A549 (cell line): ENCODE measurements around the gene CLMN. TPM values are rescaled to one million over a fixed set of nuclear protein-coding genes. Genes with fewer than 3 reads are reported as not detected.

Experiments used
- ATAC-seq, 2 experiments: fragments of 200-7000 bp in 1 of 2; fragments of >200 bp in 1 of 2; cut with Nextera tagmentation in 1 of 2; cut with Tn5 transposase in 1 of 2; 3 replicates each; pipeline versions ENCODE4 v1.8.0 to v1.9.1; 2018 to 2020; ENCODE audit warnings: mild to moderate bottlenecking in 1 of 2, moderate library complexity in 1 of 2
- CTCF ChIA-PET: fragments of 300-600 bp; sonication (Branson Sonifier 250); formaldehyde crosslinking; extraction: SDS; loops from one replicate; lab custom pipeline; 2021; ENCODE audit warnings: antibody characterized with exemption, inconsistent platforms; lab: Yijun Ruan, JAX
- POLR2A ChIA-PET: fragments of 350-600 bp; formaldehyde crosslinking; extraction: SDS; loops from one replicate; lab custom pipeline; 2021; ENCODE audit warnings: antibody characterized with exemption, inconsistent platforms; lab: Yijun Ruan, JAX
- DNase-seq, 2 experiments: peaks; one replicate each; pipeline versions ENCODE4 v3.0.0 to v3.0.0-alpha.2; 2011 to 2016; ENCODE audit warnings: low read depth in 1 of 2, low spot score in 1 of 2
- FAIRE-seq: peaks from 2 replicates; lab custom pipeline; 2011; peaks lifted over from hg19 to GRCh38; lab: Jason Lieb, UNC
- H3K27ac ChIP-seq, 2 experiments: fragments of >200 bp; sonication (Bioruptor Twin); formaldehyde crosslinking; 3 replicates each; pipeline ENCODE4 v1.5.1; 2016 to 2017
- H3K4me1 ChIP-seq: fragments of >200 bp; sonication (Bioruptor Twin); formaldehyde crosslinking; 3 replicates; pipeline ENCODE4 v1.6.1; 2016
- H3K4me2 ChIP-seq: fragments of >200 bp; sonication (Bioruptor Twin); formaldehyde crosslinking; 3 replicates; pipeline ENCODE4 v1.6.1; 2016
- H3K4me3 ChIP-seq: fragments of >200 bp; sonication (Bioruptor Twin); formaldehyde crosslinking; 3 replicates; pipeline ENCODE4 v1.5.1; 2016
- H3K9me3 ChIP-seq: fragments of >200 bp; sonication (Bioruptor Twin); formaldehyde crosslinking; 3 replicates; pipeline ENCODE4 v1.6.1; 2016
- CBX2 ChIP-seq: fragments of 200-600 bp; sonication (generic); IDR thresholded peaks from 2 replicates; pipeline ENCODE4 v1.6.1; 2016; ENCODE audit warnings: low read depth, mild to moderate bottlenecking, borderline replicate concordance
- CEBPB ChIP-seq, 2 experiments: fragments of >200 bp in 1 of 2; sonication (Bioruptor Twin) in 1 of 2; formaldehyde crosslinking in 1 of 2; IDR thresholded peaks; 2 replicates each; pipeline ENCODE4 v1.6.1; 2012 to 2016
- ELK1 ChIP-seq: fragments of 150-350 bp; IDR thresholded peaks from 2 replicates; pipeline ENCODE4 v1.6.1; 2014; ENCODE audit warnings: low read depth, mild to moderate bottlenecking, low read length
- FOSL2 ChIP-seq, 2 experiments: fragments of 450-650 bp in 1 of 2; fragments of >200 bp in 1 of 2; sonication (Bioruptor Twin) in 1 of 2; formaldehyde crosslinking; IDR thresholded peaks; 2 replicates each; pipeline versions ENCODE4 v1.5.0 to v1.6.1; 2016 to 2020; ENCODE audit warnings: mild to moderate bottlenecking in 1 of 2, moderate library complexity in 1 of 2
- HOXA7 ChIP-seq: fragments of 250-450 bp; sonication (Bioruptor Pico); IDR thresholded peaks from 2 replicates; pipeline ENCODE4 v1.5.0; 2020; ENCODE audit warnings: mild to moderate bottlenecking, moderate library complexity
- HOXB13 ChIP-seq: fragments of 250-450 bp; sonication (Bioruptor Pico); IDR thresholded peaks from 2 replicates; pipeline ENCODE4 v1.5.0; 2020; ENCODE audit warnings: low read depth, mild to moderate bottlenecking, moderate library complexity
- JUN ChIP-seq, 2 experiments: fragments of >200 bp; sonication (Bioruptor Twin); formaldehyde crosslinking; IDR thresholded peaks; 2 replicates in 1 of 2; 3 replicates in 1 of 2; pipeline ENCODE4 v1.6.1; 2016 to 2017
- KDM1A ChIP-seq: fragments of 200-600 bp; sonication (generic); IDR thresholded peaks from 2 replicates; pipeline ENCODE4 v1.6.1; 2016; ENCODE audit warnings: low read depth, mild to moderate bottlenecking
- MAZ ChIP-seq: fragments of 150-350 bp; IDR thresholded peaks from 2 replicates; pipeline ENCODE4 v1.6.1; 2014; ENCODE audit warnings: antibody characterized with exemption, low read depth, low read length, borderline replicate concordance
- POLR2A ChIP-seq: IDR thresholded peaks from 2 replicates; pipeline ENCODE4 v1.6.1; 2012; ENCODE audit warnings: mild to moderate bottlenecking, low read length
- POLR2AphosphoS2 ChIP-seq: conservative IDR thresholded peaks from 2 replicates; pipeline ENCODE4 v1.6.1; 2012; ENCODE audit warnings: low read length, improper control_type of control experiment, inconsistent platforms
- RARB ChIP-seq: fragments of 250-450 bp; sonication (Bioruptor Pico); IDR thresholded peaks from 2 replicates; pipeline ENCODE4 v1.8.0; 2021; ENCODE audit warnings: mild to moderate bottlenecking, moderate library complexity
- RCOR1 ChIP-seq: fragments of 150-350 bp; IDR thresholded peaks from 2 replicates; pipeline ENCODE4 v1.6.1; 2014; ENCODE audit warnings: antibody characterized with exemption, low read length, low read depth
- REST ChIP-seq: fragments of 200-600 bp; sonication (generic); IDR thresholded peaks from 2 replicates; pipeline ENCODE4 v1.6.1; 2016; ENCODE audit warnings: antibody characterized with exemption, mild to moderate bottlenecking, moderate library complexity
- RFX5 ChIP-seq: fragments of 450-650 bp; IDR thresholded peaks from 2 replicates; pipeline ENCODE4 v1.7.1; 2014; ENCODE audit warnings: antibody characterized with exemption, mild to moderate bottlenecking, moderate library complexity
- TFCP2L1 ChIP-seq: fragments of 250-450 bp; sonication (Bioruptor Pico); IDR thresholded peaks from 2 replicates; pipeline ENCODE4 v1.5.0; 2021; ENCODE audit warnings: mild to moderate bottlenecking
- ZC3H11A ChIP-seq: fragments of 450-650 bp; IDR thresholded peaks from 2 replicates; pipeline ENCODE4 v1.6.1; 2014; ENCODE audit warnings: antibody characterized with exemption, mild to moderate bottlenecking
- ZFP36 ChIP-seq: fragments of 450-650 bp; IDR thresholded peaks from 2 replicates; pipeline ENCODE4 v1.6.1; 2014; ENCODE audit warnings: borderline replicate concordance; ENCODE audit not compliant: partially characterized antibody
- ZSCAN20 ChIP-seq: fragments of 250-450 bp; sonication (Bioruptor Pico); IDR thresholded peaks from 2 replicates; pipeline ENCODE4 v1.8.0; 2022; ENCODE audit warnings: mild to moderate bottlenecking, moderate library complexity
- WGBS: methylation state at CpG from one replicate; pipeline ENCODE4 v1.1.6; 2017; ENCODE audit errors: missing lambda C conversion rate; 5-methylcytosine and 5-hydroxymethylcytosine counted together
- polyA plus RNA-seq, 4 experiments: library from polyadenylated mRNA; depleted of rRNA in 3 of 4; stranded (reverse); fragments of >200 nt; fragmentation: RNase III in 1 of 4; extraction: RNeasy Plus Mini Kit Qiagen cat#74134 plus additional on column Dnase treatment in 1 of 4; gene quantifications; 2 replicates in 3 of 4; 3 replicates in 1 of 4; pipeline ENCODE4 v1.2.3, GENCODE V29; 2011 to 2017
- TF ChIP-seq, protein P1 (sequence below): IDR thresholded peaks from 2 replicates; pipeline ENCODE4 v1.6.1; 2012
- TF ChIP-seq, protein P2 (sequence below): fragments of 250-450 bp; sonication (Bioruptor Pico); IDR thresholded peaks from 2 replicates; pipeline ENCODE4 v1.5.0; 2021; ENCODE audit warnings: mild to moderate bottlenecking, moderate library complexity, borderline replicate concordance
- TF ChIP-seq, protein P3 (sequence below): fragments of >200 bp; sonication (Bioruptor Twin); formaldehyde crosslinking; IDR thresholded peaks from 3 replicates; pipeline ENCODE4 v1.6.1; 2016

CLMN gene
- polyA plus RNA-seq, 2 of the 4 experiments (the other 2 are of a cell fraction): 2.9 to 10.6 TPM

DNA sequence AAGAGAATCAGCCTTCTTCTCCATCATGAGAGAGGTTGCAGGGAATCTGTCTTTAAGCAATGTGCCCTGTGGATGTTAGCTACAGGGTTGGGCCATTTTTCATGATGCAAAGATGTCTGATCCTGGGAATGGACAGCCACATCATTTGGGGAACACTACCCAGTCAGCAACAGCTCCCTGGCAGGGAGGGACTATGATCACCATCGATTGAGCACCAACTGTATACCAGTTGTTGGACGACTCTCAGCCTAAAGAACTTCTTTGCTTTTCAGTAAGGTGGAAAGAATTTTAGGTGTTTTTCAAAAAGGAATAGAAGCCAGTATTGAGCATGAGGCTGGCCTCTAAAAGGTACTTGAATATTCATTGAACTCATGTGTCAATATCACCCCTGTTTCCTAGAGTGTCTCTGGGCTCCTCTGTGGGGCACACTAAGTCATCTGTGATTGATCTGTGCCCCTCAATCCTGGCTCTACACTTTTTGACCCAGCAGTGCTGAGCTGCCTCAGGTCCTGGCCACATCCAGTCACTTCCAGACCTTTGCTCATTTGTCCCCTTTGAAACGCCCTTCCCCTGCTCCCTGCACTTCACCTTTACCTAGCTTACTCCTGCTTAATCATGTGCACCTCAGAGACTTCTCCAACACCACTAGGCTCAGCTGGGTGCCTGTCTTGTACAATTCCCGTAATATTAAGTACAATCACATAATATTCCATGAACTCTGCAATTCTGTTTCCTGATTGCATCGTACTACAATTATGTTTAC is 2.2 kb upstream of the CLMN start:
- H3K27ac ChIP-seq: peak overlapping the region; percentile 53 to 98; a peak in 5 of 6 replicates
- WGBS: 75% methylated on average over 5 of the region's 5 CpGs
- peak overlapping the region; percentile 25; the same call in 2 of the 3 replicates for H3K4me2 ChIP-seq
- peaks cover 38% of the 10 kb centered on the region for H3K4me1 ChIP-seq
- ChIA-PET POLR2A (no interaction called here), CTCF (interaction anchor here (0.8 to 1.1 kb wide), 3 partner anchors 10 to 105 kb away, joined by 3 to 4 read pairs (median 3); no protein-coding TSS in a partner anchor)
- H3K9me3 ChIP-seq: no peaks in the 10 kb centered on the region
- peak; percentile 13 for FAIRE-seq
- no peak for ATAC-seq
- H3K4me3 ChIP-seq: no peak overlapping the region
- TF ChIP-seq CBX2 (no peak), MAZ (no peak), ZSCAN20 (no peak), JUN (IDR thresholded peaks at IDR 0.05) (no peak), ELK1 (no peak), HOXA7 (CRISPR knock-in tag) (no peak)
- TF ChIP-seq, protein P1, sequence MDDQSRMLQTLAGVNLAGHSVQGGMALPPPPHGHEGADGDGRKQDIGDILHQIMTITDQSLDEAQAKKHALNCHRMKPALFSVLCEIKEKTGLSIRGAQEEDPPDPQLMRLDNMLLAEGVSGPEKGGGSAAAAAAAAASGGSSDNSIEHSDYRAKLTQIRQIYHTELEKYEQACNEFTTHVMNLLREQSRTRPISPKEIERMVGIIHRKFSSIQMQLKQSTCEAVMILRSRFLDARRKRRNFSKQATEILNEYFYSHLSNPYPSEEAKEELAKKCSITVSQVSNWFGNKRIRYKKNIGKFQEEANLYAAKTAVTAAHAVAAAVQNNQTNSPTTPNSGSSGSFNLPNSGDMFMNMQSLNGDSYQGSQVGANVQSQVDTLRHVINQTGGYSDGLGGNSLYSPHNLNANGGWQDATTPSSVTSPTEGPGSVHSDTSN: no peak
- DNase-seq: no peak

GRCh38 chr14:95320955-95321600 is 1.4 kb upstream of the CLMN start:
- no peaks in the 10 kb centered on the region for H3K9me3 ChIP-seq
- no peak overlapping the region for H3K4me3 ChIP-seq
- WGBS: 94% methylated on average over 8 of the region's 8 CpGs
- H3K27ac ChIP-seq: peak overlapping the region; percentile 53 to 98; a peak in 5 of 6 replicates
- H3K4me2 ChIP-seq: no peak overlapping the region
- DNase-seq (no peak), ATAC-seq (no peak), FAIRE-seq (no peak)
- CTCF ChIA-PET: interaction anchor here (0.8 to 1.1 kb wide), 2 partner anchors 10 to 25 kb away, joined by 3 read pairs; no protein-coding TSS in a partner anchor
- POLR2A ChIA-PET: no interaction called here
- H3K4me1 ChIP-seq: peaks cover 38% of the 10 kb centered on the region
- TF ChIP-seq RCOR1: no peak
- no peak for TF ChIP-seq RFX5
- no peak for TF ChIP-seq REST
- TF ChIP-seq, protein P2, sequence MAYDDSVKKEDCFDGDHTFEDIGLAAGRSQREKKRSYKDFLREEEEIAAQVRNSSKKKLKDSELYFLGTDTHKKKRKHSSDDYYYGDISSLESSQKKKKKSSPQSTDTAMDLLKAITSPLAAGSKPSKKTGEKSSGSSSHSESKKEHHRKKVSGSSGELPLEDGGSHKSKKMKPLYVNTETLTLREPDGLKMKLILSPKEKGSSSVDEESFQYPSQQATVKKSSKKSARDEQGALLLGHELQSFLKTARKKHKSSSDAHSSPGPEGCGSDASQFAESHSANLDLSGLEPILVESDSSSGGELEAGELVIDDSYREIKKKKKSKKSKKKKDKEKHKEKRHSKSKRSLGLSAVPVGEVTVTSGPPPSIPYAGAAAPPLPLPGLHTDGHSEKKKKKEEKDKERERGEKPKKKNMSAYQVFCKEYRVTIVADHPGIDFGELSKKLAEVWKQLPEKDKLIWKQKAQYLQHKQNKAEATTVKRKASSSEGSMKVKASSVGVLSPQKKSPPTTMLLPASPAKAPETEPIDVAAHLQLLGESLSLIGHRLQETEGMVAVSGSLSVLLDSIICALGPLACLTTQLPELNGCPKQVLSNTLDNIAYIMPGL (CRISPR knock-in tag): no peak
- no peak for TF ChIP-seq POLR2AphosphoS2
- TF ChIP-seq CEBPB (IDR thresholded peaks at IDR 0.05): no peak
- no peak for TF ChIP-seq RARB (CRISPR knock-in tag)
- no peak for TF ChIP-seq ELK1
- TF ChIP-seq, protein P1: no peak
- no peak for TF ChIP-seq ZC3H11A
- no peak for TF ChIP-seq HOXB13 (CRISPR knock-in tag)
- TF ChIP-seq, protein P3, sequence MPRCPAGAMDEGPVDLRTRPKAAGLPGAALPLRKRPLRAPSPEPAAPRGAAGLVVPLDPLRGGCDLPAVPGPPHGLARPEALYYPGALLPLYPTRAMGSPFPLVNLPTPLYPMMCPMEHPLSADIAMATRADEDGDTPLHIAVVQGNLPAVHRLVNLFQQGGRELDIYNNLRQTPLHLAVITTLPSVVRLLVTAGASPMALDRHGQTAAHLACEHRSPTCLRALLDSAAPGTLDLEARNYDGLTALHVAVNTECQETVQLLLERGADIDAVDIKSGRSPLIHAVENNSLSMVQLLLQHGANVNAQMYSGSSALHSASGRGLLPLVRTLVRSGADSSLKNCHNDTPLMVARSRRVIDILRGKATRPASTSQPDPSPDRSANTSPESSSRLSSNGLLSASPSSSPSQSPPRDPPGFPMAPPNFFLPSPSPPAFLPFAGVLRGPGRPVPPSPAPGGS: no peak
- TF ChIP-seq ZFP36: no peak
- TF ChIP-seq TFCP2L1 (CRISPR knock-in tag): no peak
- TF ChIP-seq POLR2A: no peak
- TF ChIP-seq FOSL2 (IDR thresholded peaks at IDR 0.05): no peak
- no peak for TF ChIP-seq FOSL2 (CRISPR knock-in tag; IDR thresholded peaks at IDR 0.05)
- no peak for TF ChIP-seq KDM1A
